ENCODE data around the gene GBX2.

Gene GBX2

DNA sequence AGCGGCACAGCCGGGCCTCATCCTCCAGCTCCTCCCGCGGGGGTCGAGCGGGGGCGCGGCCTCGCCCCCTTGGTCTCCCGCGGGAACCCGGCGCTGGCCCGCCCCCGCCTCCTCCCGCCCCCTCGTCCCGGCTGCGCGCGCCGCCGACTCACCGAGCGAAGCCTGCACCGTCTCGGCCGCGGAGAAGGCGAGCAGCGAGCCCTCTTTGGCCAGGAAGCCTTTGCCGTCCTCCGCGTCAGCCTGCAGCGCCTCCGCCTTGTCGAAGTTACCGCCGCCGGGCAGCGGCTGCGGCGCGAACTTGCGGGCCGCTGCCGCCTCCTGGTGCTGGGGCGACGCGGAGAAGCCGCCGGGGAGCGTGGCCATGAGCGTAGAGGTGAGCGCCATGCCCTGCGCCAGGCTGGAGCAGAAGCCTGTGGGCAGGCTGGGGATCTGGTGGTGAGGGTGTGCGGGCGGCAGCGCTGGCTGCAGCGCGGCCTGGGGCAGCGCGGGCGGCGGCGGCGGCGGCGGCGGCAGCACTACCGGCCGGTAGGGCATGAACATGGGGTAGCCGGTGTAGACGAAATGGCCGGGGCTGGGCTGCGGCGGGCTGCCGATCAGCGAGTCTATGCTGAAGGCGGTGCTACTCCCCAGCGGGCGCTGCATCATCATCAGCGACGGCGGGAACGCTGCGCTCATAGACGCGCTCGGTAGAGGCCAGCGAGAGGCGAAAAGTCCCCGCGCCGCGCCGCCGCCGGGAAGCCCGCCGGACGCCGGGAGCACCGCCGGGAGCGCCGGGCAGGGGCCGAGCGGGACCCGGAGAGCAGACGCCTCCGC lies 683 bp downstream of the GBX2 start:
- Histone ChIP-seq H3K27ac (replicated peaks) (no peak overlapping the region), H3K27me3 (ENCODE audit: insufficient read depth, poor library complexity, severe bottlenecking) (peaks cover 70% of the 10 kb centered on the region), H3K4me3 (replicated peaks; ENCODE audit: insufficient read depth, low read length) (no peak overlapping the region)
- no peak for TF ChIP-seq GABPA (IDR thresholded peaks at IDR 0.05; ENCODE audit: low read depth)
- TF ChIP-seq SPI1 (IDR thresholded peaks at IDR 0.05; ENCODE audit: borderline replicate concordance, low read depth), result no peak
- TF ChIP-seq REST (IDR thresholded peaks at IDR 0.05; ENCODE audit: insufficient replicate concordance, low read depth), result no peak
- no peak for TF ChIP-seq POLR2AphosphoS5 (IDR thresholded peaks at IDR 0.05; ENCODE audit: low read depth)
- no peak for TF ChIP-seq CTCF (IDR thresholded peaks at IDR 0.05; ENCODE audit: insufficient read depth, low read length)
- no peak for DNase-seq (ENCODE audit: low read depth in 1 of 2, low spot score in 1 of 2)

GRCh38 chr2:236166796-236167296 lies 1.3 kb downstream of the GBX2 start:
- H3K27me3 ChIP-seq (ENCODE audit: insufficient read depth, poor library complexity, severe bottlenecking), result peaks cover 64% of the 10 kb centered on the region
- no peak for DNase-seq (ENCODE audit: low read depth in 1 of 2, low spot score in 1 of 2)
- no peak for TF ChIP-seq GABPA (IDR thresholded peaks at IDR 0.05; ENCODE audit: low read depth)
- TF ChIP-seq REST (IDR thresholded peaks at IDR 0.05; ENCODE audit: insufficient replicate concordance, low read depth), result no peak
- TF ChIP-seq CTCF (IDR thresholded peaks at IDR 0.05; ENCODE audit: insufficient read depth, low read length), result no peak
- TF ChIP-seq SPI1 (IDR thresholded peaks at IDR 0.05; ENCODE audit: borderline replicate concordance, low read depth), result no peak
- no peak overlapping the region for H3K4me3 ChIP-seq (replicated peaks; ENCODE audit: insufficient read depth, low read length)
- H3K27ac ChIP-seq (replicated peaks), result no peak overlapping the region

- Histone ChIP-seq H3K27me3 (ENCODE audit: insufficient read depth, poor library complexity, severe bottlenecking) (peaks cover 58% of the 10 kb centered on the region), H3K4me3 (replicated peaks; ENCODE audit: insufficient read depth, low read length) (no peak overlapping the region)
- no peak for DNase-seq (ENCODE audit: low read depth in 1 of 2, low spot score in 1 of 2)
Observed at GRCh38 chr2:236165842-236166795, 2.1 kb downstream of the GBX2 start.

More at GRCh38 chr2:236165842-236166795, 2.1 kb downstream of the GBX2 start:
- TF ChIP-seq CTCF (IDR thresholded peaks at IDR 0.05; ENCODE audit: insufficient read depth, low read length) (no peak), GABPA (IDR thresholded peaks at IDR 0.05; ENCODE audit: low read depth) (no peak)
- no peak overlapping the region for H3K27ac ChIP-seq (replicated peaks)
